A549 (cell line): ENCODE measurements around the gene IQSEC2. TPM values are rescaled to one million over a fixed set of nuclear protein-coding genes. Genes with fewer than 3 reads are reported as not detected.
A peak's percentile ranks its signal among the peaks of the same experiment; 100 is the strongest.

Source experiments
- ATAC-seq, 2 experiments: fragments of 200-7000 bp in 1 of 2; fragments of >200 bp in 1 of 2; cut with Nextera tagmentation in 1 of 2; cut with Tn5 transposase in 1 of 2; 3 replicates each; pipeline versions ENCODE4 v1.8.0 to v1.9.1; 2018 to 2020; ENCODE audit warnings: mild to moderate bottlenecking in 1 of 2, moderate library complexity in 1 of 2
- CTCF ChIA-PET: fragments of 300-600 bp; sonication (Branson Sonifier 250); formaldehyde crosslinking; extraction: SDS; loops from one replicate; lab custom pipeline; 2021; ENCODE audit warnings: antibody characterized with exemption, inconsistent platforms; lab: Yijun Ruan, JAX
- POLR2A ChIA-PET: fragments of 350-600 bp; formaldehyde crosslinking; extraction: SDS; loops from one replicate; lab custom pipeline; 2021; ENCODE audit warnings: antibody characterized with exemption, inconsistent platforms; lab: Yijun Ruan, JAX
- DNase-seq, 2 experiments: peaks; one replicate each; pipeline versions ENCODE4 v3.0.0 to v3.0.0-alpha.2; 2011 to 2016; ENCODE audit warnings: low read depth in 1 of 2, low spot score in 1 of 2
- FAIRE-seq: peaks from 2 replicates; lab custom pipeline; 2011; peaks lifted over from hg19 to GRCh38; lab: Jason Lieb, UNC
- H3K27ac ChIP-seq, 2 experiments: fragments of >200 bp; sonication (Bioruptor Twin); formaldehyde crosslinking; 3 replicates each; pipeline ENCODE4 v1.5.1; 2016 to 2017
- H3K4me1 ChIP-seq: fragments of >200 bp; sonication (Bioruptor Twin); formaldehyde crosslinking; 3 replicates; pipeline ENCODE4 v1.6.1; 2016
- H3K4me2 ChIP-seq: fragments of >200 bp; sonication (Bioruptor Twin); formaldehyde crosslinking; 3 replicates; pipeline ENCODE4 v1.6.1; 2016
- H3K4me3 ChIP-seq: fragments of >200 bp; sonication (Bioruptor Twin); formaldehyde crosslinking; 3 replicates; pipeline ENCODE4 v1.5.1; 2016
- H3K9me3 ChIP-seq: fragments of >200 bp; sonication (Bioruptor Twin); formaldehyde crosslinking; 3 replicates; pipeline ENCODE4 v1.6.1; 2016
- CEBPB ChIP-seq, 2 experiments: fragments of >200 bp in 1 of 2; sonication (Bioruptor Twin) in 1 of 2; formaldehyde crosslinking in 1 of 2; IDR thresholded peaks; 2 replicates each; pipeline ENCODE4 v1.6.1; 2012 to 2016
- CHD4 ChIP-seq: fragments of 200-600 bp; sonication (generic); IDR thresholded peaks from 2 replicates; pipeline ENCODE4 v1.6.1; 2016; ENCODE audit warnings: antibody characterized with exemption, mild to moderate bottlenecking, borderline replicate concordance
- EHF ChIP-seq: fragments of 250-450 bp; sonication (Bioruptor Pico); IDR thresholded peaks from 2 replicates; pipeline ENCODE4 v1.5.0; 2020; ENCODE audit warnings: mild to moderate bottlenecking
- FOSB ChIP-seq: fragments of 250-450 bp; sonication (Bioruptor Pico); IDR thresholded peaks from 2 replicates; pipeline ENCODE4 v1.5.0; 2020; ENCODE audit warnings: mild to moderate bottlenecking, moderate library complexity
- JUNB ChIP-seq: fragments of >200 bp; sonication (Bioruptor Twin); formaldehyde crosslinking; IDR thresholded peaks from 2 replicates; pipeline ENCODE4 v1.6.1; 2016
- KDM1A ChIP-seq: fragments of 200-600 bp; sonication (generic); IDR thresholded peaks from 2 replicates; pipeline ENCODE4 v1.6.1; 2016; ENCODE audit warnings: low read depth, mild to moderate bottlenecking
- RCOR1 ChIP-seq: fragments of 150-350 bp; IDR thresholded peaks from 2 replicates; pipeline ENCODE4 v1.6.1; 2014; ENCODE audit warnings: antibody characterized with exemption, low read length, low read depth
- SREBF2 ChIP-seq: fragments of 450-650 bp; IDR thresholded peaks from 2 replicates; pipeline ENCODE4 v1.6.1; 2014; ENCODE audit warnings: mild to moderate bottlenecking, moderate library complexity
- TFCP2L1 ChIP-seq: fragments of 250-450 bp; sonication (Bioruptor Pico); IDR thresholded peaks from 2 replicates; pipeline ENCODE4 v1.5.0; 2021; ENCODE audit warnings: mild to moderate bottlenecking
- ZFP36 ChIP-seq: fragments of 450-650 bp; IDR thresholded peaks from 2 replicates; pipeline ENCODE4 v1.6.1; 2014; ENCODE audit warnings: borderline replicate concordance; ENCODE audit not compliant: partially characterized antibody
- ZNF302 ChIP-seq: fragments of 250-450 bp; sonication (Bioruptor Pico); IDR thresholded peaks from 2 replicates; pipeline ENCODE4 v1.9.0; 2021; ENCODE audit warnings: inconsistent platforms, mild to moderate bottlenecking, moderate library complexity
- WGBS: methylation state at CpG from one replicate; pipeline ENCODE4 v1.1.6; 2017; ENCODE audit errors: missing lambda C conversion rate; 5-methylcytosine and 5-hydroxymethylcytosine counted together
- polyA plus RNA-seq, 4 experiments: library from polyadenylated mRNA; depleted of rRNA in 3 of 4; stranded (reverse); fragments of >200 nt; fragmentation: RNase III in 1 of 4; extraction: RNeasy Plus Mini Kit Qiagen cat#74134 plus additional on column Dnase treatment in 1 of 4; gene quantifications; 2 replicates in 3 of 4; 3 replicates in 1 of 4; pipeline ENCODE4 v1.2.3, GENCODE V29; 2011 to 2017
- TF ChIP-seq, protein P1 (sequence below): fragments of >200 bp; sonication (Bioruptor Twin); formaldehyde crosslinking; IDR thresholded peaks from 3 replicates; pipeline ENCODE4 v1.5.1; 2016
- TF ChIP-seq, protein P2 (sequence below): fragments of 250-450 bp; sonication (Bioruptor Pico); IDR thresholded peaks from 2 replicates; pipeline ENCODE4 v1.5.0; 2020; ENCODE audit warnings: low read depth, mild to moderate bottlenecking, moderate library complexity
- TF ChIP-seq, protein P3 (sequence below): fragments of >200 bp; sonication (Bioruptor Twin); formaldehyde crosslinking; IDR thresholded peaks from 3 replicates; pipeline ENCODE4 v1.6.1; 2016
- TF ChIP-seq, protein P4 (sequence below): IDR thresholded peaks from 2 replicates; pipeline ENCODE4 v1.6.1; 2012
- TF ChIP-seq, protein P5 (sequence below): fragments of 250-450 bp; sonication (Bioruptor Pico); IDR thresholded peaks from 2 replicates; pipeline ENCODE4 v1.5.0; 2021; ENCODE audit warnings: mild to moderate bottlenecking, moderate library complexity, borderline replicate concordance
- TF ChIP-seq, protein P6 (sequence below): fragments of >200 bp; sonication (Bioruptor Twin); formaldehyde crosslinking; IDR thresholded peaks from 2 replicates; pipeline ENCODE4 v1.6.1; 2016

IQSEC2 gene
- polyA plus RNA-seq, 2 of the 4 experiments (the other 2 are of a cell fraction): 28.3 to 37.6 TPM

DNA sequence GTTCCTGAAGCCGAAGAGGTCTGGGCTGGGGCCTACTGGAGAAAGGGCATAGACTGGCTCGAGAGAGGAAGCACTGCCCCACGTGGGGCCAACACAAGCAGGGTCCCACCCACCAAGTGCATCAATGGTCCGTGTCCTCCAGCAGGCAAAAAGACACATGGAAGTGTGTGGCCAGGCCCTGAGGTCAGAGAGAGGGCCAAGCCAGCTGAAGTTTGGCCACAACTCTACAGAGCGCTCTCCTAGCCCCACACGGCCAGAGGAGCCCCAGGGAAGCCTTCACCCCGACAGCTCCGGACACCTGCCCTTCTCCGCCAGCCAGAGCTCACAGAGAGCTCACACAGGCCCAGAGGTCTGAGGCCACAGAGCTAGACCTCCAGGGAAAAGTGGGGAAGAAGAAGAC, 47.8 kb downstream of the IQSEC2 start:
- DNase-seq (no peak), ATAC-seq (no peak), FAIRE-seq (no peak)
- POLR2A ChIA-PET: no interaction called here
- TF ChIP-seq EHF (CRISPR knock-in tag): no peak
- no peaks in the 10 kb centered on the region for H3K9me3 ChIP-seq
- H3K4me1 ChIP-seq: no peaks in the 10 kb centered on the region
- H3K4me2 ChIP-seq: no peak overlapping the region
- 83% methylated on average over 7 of the region's 9 CpGs for WGBS
- no peak overlapping the region for H3K27ac ChIP-seq
- CTCF ChIA-PET: no interaction called here
- H3K4me3 ChIP-seq: no peak overlapping the region

DNA sequence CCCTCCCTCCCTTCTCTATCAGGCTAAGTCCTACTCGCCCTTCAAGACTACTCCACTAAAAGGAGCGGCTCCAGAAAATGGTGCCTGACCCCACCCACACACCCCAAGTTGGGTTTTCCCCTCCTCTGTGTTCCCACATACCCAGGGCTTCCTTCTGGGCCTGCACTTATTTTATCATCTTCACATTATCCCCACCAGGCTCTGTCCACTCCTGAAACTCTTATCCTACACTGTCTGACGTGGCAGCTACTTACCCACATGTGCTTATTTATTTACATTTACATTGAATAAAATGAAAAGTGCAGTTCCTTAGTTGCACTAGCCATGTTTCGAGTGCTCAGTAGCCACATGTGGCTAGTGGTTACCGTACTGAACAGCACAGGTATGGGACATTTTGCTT, 51.3 kb downstream of the IQSEC2 start:
- Histone ChIP-seq H3K4me2 (no peak overlapping the region), H3K4me1 (no peaks in the 10 kb centered on the region), H3K9me3 (no peaks in the 10 kb centered on the region), H3K4me3 (no peak overlapping the region)
- no peak for DNase-seq
- ChIA-PET CTCF (no interaction called here), POLR2A (no interaction called here)
- TF ChIP-seq CHD4 (no peak), ZNF302 (CRISPR knock-in tag) (no peak)
- TF ChIP-seq, all 56 proteins: peak for 0
- ATAC-seq: no peak
- H3K27ac ChIP-seq: no peak overlapping the region
- FAIRE-seq: no peak
- WGBS: 73% methylated on average over 5 of the region's 5 CpGs

DNA sequence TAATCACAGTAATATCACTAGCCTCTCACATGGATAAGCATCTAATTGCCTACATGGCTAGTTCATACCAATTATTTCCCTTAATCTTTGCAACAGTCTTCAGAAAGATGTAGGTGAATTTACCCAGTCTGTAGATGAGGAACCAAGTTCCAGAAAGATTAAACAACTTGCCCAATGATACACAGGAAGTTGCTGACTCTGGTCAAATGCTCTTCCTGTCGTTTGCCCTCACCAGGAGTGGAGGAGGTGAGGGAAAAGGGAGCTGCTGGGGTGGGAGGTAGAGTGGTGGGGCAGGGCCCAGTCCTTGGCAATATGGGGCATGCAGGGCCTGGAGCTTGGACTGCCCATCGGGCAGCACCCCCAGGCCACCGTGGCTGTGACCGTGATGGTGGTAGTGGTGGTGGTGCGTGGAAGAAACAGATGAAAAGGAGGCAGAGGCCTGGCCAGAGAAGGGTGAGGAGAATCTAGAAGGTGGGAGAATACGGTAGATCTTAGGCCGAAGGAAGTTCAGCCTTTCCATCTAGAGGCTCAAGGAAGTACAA, 54.1 kb downstream of the IQSEC2 start:
- CTCF ChIA-PET: interaction anchor here (1.0 to 1.4 kb wide), 2 partner anchors 12 to 15 kb away, joined by 3 read pairs; no protein-coding TSS in a partner anchor
- ATAC-seq: no peak
- TF ChIP-seq RCOR1 (no peak), CHD4 (no peak)
- 85% methylated on average over 7 of the region's 7 CpGs for WGBS
- no peak for FAIRE-seq
- peaks cover 14% of the 10 kb centered on the region; the same call in 2 of the 3 replicates for H3K4me1 ChIP-seq
- no peak overlapping the region for H3K4me2 ChIP-seq
- POLR2A ChIA-PET: no interaction called here
- no peak overlapping the region for H3K4me3 ChIP-seq
- DNase-seq: no peak
- H3K27ac ChIP-seq: no peak overlapping the region
- H3K9me3 ChIP-seq: no peaks in the 10 kb centered on the region

DNA sequence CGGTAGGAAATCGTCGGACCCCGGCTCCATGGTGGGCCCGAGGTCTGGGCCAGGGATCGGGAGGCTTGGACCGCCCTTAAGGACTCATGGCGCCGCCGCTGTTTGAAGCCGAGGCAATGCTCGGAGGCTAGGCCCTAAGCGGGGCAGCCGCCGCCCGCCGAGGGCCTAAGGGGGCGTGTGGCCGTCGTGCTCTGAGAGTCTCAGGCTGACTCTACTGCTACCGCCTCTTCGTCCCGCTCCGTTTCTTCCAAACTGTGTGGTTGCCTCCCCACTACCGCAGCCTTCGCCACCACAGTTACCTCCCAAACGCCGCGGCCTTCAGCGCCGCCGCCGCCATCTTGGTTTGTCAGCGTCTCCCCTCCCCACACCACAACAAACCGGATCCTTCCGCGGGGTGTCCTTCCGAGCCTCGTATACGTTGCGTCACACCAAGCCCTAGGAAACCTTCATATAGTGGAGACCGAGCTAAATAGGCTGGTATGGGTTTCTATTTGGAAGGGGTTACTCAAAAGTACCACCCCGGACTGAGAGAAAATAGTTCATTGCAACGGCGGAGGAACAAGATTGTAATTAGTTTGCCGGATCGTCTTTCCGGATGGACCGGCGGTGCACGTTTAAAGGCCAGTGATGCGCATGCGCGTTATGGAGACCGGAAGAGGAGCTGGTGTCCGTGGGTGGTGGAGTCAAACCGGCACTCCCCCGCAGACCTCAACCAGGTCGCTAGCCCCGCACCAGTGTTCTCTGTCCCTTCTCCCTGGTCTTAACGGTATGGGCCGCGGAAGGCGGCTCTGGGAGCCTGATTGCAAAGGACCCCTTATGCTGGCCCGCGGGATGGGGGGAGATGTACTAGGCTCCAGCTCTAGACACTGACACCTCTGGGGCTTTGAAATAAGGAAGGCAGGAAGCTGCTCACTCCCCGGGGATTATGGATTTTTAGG, 56.3 kb downstream of the IQSEC2 start, which contains the start of gene KDM5C:
Gene KDM5C, minus strand, starts transcription at position 348 of the 938 bp plus-strand sequence. Its CDS starts 318 bp downstream, at position 30.
- ATAC-seq (peak; percentile 79 to 85), FAIRE-seq (peak; percentile 36), DNase-seq (peak; percentile 92 to 96)
- Histone ChIP-seq H3K4me3 (peak within 1 kb of the TSS; percentile 98), H3K4me1 (peaks cover 21% of the 10 kb centered on the region; the same call in 2 of the 3 replicates), H3K4me2 (peak within 1 kb of the TSS; percentile 86), H3K27ac (peak within 1 kb of the TSS; percentile 99), H3K9me3 (no peaks in the 10 kb centered on the region)
- ChIA-PET POLR2A (interaction anchor here (0.5 to 1.2 kb wide), 14 partner anchors 11 to 230 kb away, joined by 3 to 8 read pairs (median 4); partner anchors contain the start of genes KANTR and TSPYL2), CTCF (no interaction called here)
- WGBS: under 1% methylated on average over 41 of the region's 67 CpGs
- TF ChIP-seq ZFP36 (no peak), CEBPB (IDR thresholded peaks at IDR 0.05) (peak in 1 of 2 experiments; percentile 42; a peak in 2 of 4 replicates), JUNB (no peak), TFCP2L1 (CRISPR knock-in tag) (no peak), CHD4 (no peak), SREBF2 (no peak), FOSB (CRISPR knock-in tag) (no peak), ZNF302 (CRISPR knock-in tag) (no peak), KDM1A (no peak)
- TF ChIP-seq, protein P1, sequence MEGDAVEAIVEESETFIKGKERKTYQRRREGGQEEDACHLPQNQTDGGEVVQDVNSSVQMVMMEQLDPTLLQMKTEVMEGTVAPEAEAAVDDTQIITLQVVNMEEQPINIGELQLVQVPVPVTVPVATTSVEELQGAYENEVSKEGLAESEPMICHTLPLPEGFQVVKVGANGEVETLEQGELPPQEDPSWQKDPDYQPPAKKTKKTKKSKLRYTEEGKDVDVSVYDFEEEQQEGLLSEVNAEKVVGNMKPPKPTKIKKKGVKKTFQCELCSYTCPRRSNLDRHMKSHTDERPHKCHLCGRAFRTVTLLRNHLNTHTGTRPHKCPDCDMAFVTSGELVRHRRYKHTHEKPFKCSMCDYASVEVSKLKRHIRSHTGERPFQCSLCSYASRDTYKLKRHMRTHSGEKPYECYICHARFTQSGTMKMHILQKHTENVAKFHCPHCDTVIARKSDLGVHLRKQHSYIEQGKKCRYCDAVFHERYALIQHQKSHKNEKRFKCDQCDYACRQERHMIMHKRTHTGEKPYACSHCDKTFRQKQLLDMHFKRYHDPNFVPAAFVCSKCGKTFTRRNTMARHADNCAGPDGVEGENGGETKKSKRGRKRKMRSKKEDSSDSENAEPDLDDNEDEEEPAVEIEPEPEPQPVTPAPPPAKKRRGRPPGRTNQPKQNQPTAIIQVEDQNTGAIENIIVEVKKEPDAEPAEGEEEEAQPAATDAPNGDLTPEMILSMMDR: no peak
- TF ChIP-seq, protein P2, sequence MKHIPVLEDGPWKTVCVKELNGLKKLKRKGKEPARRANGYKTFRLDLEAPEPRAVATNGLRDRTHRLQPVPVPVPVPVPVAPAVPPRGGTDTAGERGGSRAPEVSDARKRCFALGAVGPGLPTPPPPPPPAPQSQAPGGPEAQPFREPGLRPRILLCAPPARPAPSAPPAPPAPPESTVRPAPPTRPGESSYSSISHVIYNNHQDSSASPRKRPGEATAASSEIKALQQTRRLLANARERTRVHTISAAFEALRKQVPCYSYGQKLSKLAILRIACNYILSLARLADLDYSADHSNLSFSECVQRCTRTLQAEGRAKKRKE: no peak
- TF ChIP-seq, protein P3, sequence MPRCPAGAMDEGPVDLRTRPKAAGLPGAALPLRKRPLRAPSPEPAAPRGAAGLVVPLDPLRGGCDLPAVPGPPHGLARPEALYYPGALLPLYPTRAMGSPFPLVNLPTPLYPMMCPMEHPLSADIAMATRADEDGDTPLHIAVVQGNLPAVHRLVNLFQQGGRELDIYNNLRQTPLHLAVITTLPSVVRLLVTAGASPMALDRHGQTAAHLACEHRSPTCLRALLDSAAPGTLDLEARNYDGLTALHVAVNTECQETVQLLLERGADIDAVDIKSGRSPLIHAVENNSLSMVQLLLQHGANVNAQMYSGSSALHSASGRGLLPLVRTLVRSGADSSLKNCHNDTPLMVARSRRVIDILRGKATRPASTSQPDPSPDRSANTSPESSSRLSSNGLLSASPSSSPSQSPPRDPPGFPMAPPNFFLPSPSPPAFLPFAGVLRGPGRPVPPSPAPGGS: peak; percentile 59; the same call in 1 of the 3 replicates
- TF ChIP-seq, protein P4, sequence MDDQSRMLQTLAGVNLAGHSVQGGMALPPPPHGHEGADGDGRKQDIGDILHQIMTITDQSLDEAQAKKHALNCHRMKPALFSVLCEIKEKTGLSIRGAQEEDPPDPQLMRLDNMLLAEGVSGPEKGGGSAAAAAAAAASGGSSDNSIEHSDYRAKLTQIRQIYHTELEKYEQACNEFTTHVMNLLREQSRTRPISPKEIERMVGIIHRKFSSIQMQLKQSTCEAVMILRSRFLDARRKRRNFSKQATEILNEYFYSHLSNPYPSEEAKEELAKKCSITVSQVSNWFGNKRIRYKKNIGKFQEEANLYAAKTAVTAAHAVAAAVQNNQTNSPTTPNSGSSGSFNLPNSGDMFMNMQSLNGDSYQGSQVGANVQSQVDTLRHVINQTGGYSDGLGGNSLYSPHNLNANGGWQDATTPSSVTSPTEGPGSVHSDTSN: peak; percentile 92
- TF ChIP-seq, protein P5, sequence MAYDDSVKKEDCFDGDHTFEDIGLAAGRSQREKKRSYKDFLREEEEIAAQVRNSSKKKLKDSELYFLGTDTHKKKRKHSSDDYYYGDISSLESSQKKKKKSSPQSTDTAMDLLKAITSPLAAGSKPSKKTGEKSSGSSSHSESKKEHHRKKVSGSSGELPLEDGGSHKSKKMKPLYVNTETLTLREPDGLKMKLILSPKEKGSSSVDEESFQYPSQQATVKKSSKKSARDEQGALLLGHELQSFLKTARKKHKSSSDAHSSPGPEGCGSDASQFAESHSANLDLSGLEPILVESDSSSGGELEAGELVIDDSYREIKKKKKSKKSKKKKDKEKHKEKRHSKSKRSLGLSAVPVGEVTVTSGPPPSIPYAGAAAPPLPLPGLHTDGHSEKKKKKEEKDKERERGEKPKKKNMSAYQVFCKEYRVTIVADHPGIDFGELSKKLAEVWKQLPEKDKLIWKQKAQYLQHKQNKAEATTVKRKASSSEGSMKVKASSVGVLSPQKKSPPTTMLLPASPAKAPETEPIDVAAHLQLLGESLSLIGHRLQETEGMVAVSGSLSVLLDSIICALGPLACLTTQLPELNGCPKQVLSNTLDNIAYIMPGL (CRISPR knock-in tag): peak; percentile 59; the same call in 1 of the 2 replicates
- TF ChIP-seq, protein P6, sequence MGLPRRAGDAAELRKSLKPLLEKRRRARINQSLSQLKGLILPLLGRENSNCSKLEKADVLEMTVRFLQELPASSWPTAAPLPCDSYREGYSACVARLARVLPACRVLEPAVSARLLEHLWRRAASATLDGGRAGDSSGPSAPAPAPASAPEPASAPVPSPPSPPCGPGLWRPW: no peak
